IPS-NIHi11 (cell line): ENCODE data around the gene CCDC92B.

Experiments used
- DNase-seq: peaks from one replicate; pipeline ENCODE4 v3.0.0; 2012; ENCODE audit warnings: mixed read lengths, low spot score

CCDC92B gene

GRCh38 chr17:2721603-2722002, 27.8 kb downstream of the CCDC92B start:
- DNase-seq = no peak

GRCh38 chr17:2719861-2720260, 29.6 kb downstream of the CCDC92B start:
- DNase-seq = no peak

- DNase-seq = no peak
Measured at GRCh38 chr17:2718150-2718938, 31.1 kb downstream of the CCDC92B start.

- no peak for DNase-seq
Measured at GRCh38 chr17:2716649-2717048, 32.8 kb downstream of the CCDC92B start.

GRCh38 chr17:2713881-2714280, 35.6 kb downstream of the CCDC92B start:
- DNase-seq = no peak

GRCh38 chr17:2712300-2713043, 37.0 kb downstream of the CCDC92B start:
- no peak for DNase-seq

- DNase-seq = peak; percentile 94
Measured at GRCh38 chr17:2711608-2712299, 37.7 kb downstream of the CCDC92B start, which contains the start of gene CLUH. Gene CLUH (minus strand): TSS chr17:2711764. CDS start chr17:2711661, 103 bp downstream.

- peak; percentile 52 for DNase-seq
Measured at GRCh38 chr17:2710803-2711607, 38.4 kb downstream of the CCDC92B start.

GRCh38 chr17:2710071-2710802, 39.2 kb downstream of the CCDC92B start:
- DNase-seq = peak; percentile 8

GRCh38 chr17:2709183-2709661, 40.2 kb downstream of the CCDC92B start:
- DNase-seq = peak; percentile 35

GRCh38 chr17:2708585-2709182, 40.8 kb downstream of the CCDC92B start:
- no peak for DNase-seq

- peak; percentile 88 for DNase-seq
Measured at GRCh38 chr17:2707721-2708584, 41.5 kb downstream of the CCDC92B start.

GRCh38 chr17:2706911-2707510, 42.4 kb downstream of the CCDC92B start:
- DNase-seq = no peak

- no peak for DNase-seq
Measured at GRCh38 chr17:2705888-2706795, 43.3 kb downstream of the CCDC92B start.

GRCh38 chr17:2705263-2705662, 44.2 kb downstream of the CCDC92B start:
- no peak for DNase-seq

- DNase-seq = peak; percentile 25
Measured at GRCh38 chr17:2704890-2705248, 44.6 kb downstream of the CCDC92B start.

GRCh38 chr17:2704031-2704889, 45.2 kb downstream of the CCDC92B start:
- DNase-seq = peak; percentile 8
